WTC11 (cell line): ENCODE measurements around the gene SLC9A9. TPM values are rescaled to one million over a fixed set of nuclear protein-coding genes. Genes with fewer than 3 reads are reported as not detected.

Experiments
- ATAC-seq: fragments of 200-7000 bp; cut with Tn5 transposase; 2 replicates; pipeline ENCODE4 v1.10.0; 2021; ENCODE audit warnings: mild to moderate bottlenecking, moderate library complexity
- CTCF ChIA-PET: fragments of 300-600 bp; sonication (Branson Sonifier 250); formaldehyde crosslinking; loops from one replicate; lab custom pipeline; 2021; ENCODE audit warnings: antibody characterized with exemption; lab: Charles Lee
- POLR2A ChIA-PET: fragments of 350-600 bp; sonication (Branson Sonifier 250); formaldehyde crosslinking; loops from one replicate; lab custom pipeline; 2021; ENCODE audit warnings: antibody characterized with exemption; lab: Charles Lee
- DNase-seq: peaks from one replicate; pipeline ENCODE4 v3.0.0; 2021; ENCODE audit warnings: low spot score
- H3K27ac Mint-ChIP-seq: 2 replicates; pipeline ENCODE4 v1.8.0; 2021; ENCODE audit warnings: mixed read lengths
- H3K27me3 Mint-ChIP-seq: 2 replicates; pipeline ENCODE4 v1.8.0; 2021; ENCODE audit warnings: low read depth, mild to moderate bottlenecking, moderate library complexity, mixed read lengths
- H3K36me3 Mint-ChIP-seq: 2 replicates; pipeline ENCODE4 v1.8.0; 2021; ENCODE audit warnings: mixed read lengths
- H3K4me1 Mint-ChIP-seq: 2 replicates; pipeline ENCODE4 v1.8.0; 2022; ENCODE audit warnings: mixed read lengths
- H3K4me3 Mint-ChIP-seq: 2 replicates; pipeline ENCODE4 v1.8.0; 2021; ENCODE audit warnings: mild to moderate bottlenecking, moderate library complexity, mixed read lengths
- H3K9me3 Mint-ChIP-seq: 2 replicates; pipeline ENCODE4 v1.8.0; 2021; ENCODE audit warnings: mixed read lengths
- CREM ChIP-seq: sonication (generic); formaldehyde crosslinking; IDR thresholded peaks from 2 replicates; pipeline ENCODE4 v1.8.1; 2022; ENCODE audit warnings: mild to moderate bottlenecking, missing genetic modification reagents, moderate library complexity
- ESRRA ChIP-seq: sonication (generic); formaldehyde crosslinking; IDR thresholded peaks from 2 replicates; pipeline ENCODE4 v1.8.1; 2022; ENCODE audit warnings: mild to moderate bottlenecking, missing genetic modification reagents, borderline replicate concordance
- ETV6 ChIP-seq: sonication (generic); formaldehyde crosslinking; IDR thresholded peaks from 2 replicates; pipeline ENCODE4 v1.8.1; 2022; ENCODE audit warnings: mild to moderate bottlenecking, missing genetic modification reagents
- FOXK1 ChIP-seq: sonication (generic); formaldehyde crosslinking; IDR thresholded peaks from 2 replicates; pipeline ENCODE4 v1.8.0; 2022; ENCODE audit warnings: mild to moderate bottlenecking, moderate library complexity, missing genetic modification reagents
- FOXP1 ChIP-seq: sonication (generic); formaldehyde crosslinking; IDR thresholded peaks from 2 replicates; pipeline ENCODE4 v1.8.0; 2022; ENCODE audit warnings: missing genetic modification reagents, mild to moderate bottlenecking, moderate library complexity, borderline replicate concordance
- NR1H2 ChIP-seq: sonication (generic); formaldehyde crosslinking; IDR thresholded peaks from 2 replicates; pipeline ENCODE4 v1.9.0; 2021; ENCODE audit warnings: mild to moderate bottlenecking, moderate library complexity, missing genetic modification reagents
- NR2C2 ChIP-seq: sonication (generic); formaldehyde crosslinking; IDR thresholded peaks from 2 replicates; pipeline ENCODE4 v1.8.0; 2022; ENCODE audit warnings: mild to moderate bottlenecking, missing genetic modification reagents
- RORB ChIP-seq: fragments of 250-450 bp; sonication (Bioruptor Pico); IDR thresholded peaks from 2 replicates; pipeline ENCODE4 v1.9.0; 2021; ENCODE audit warnings: mild to moderate bottlenecking
- SMAD4 ChIP-seq: sonication (generic); formaldehyde crosslinking; IDR thresholded peaks from 2 replicates; pipeline ENCODE4 v1.8.0; 2022; ENCODE audit warnings: mild to moderate bottlenecking, missing genetic modification reagents
- STAT6 ChIP-seq: sonication (generic); formaldehyde crosslinking; conservative IDR thresholded peaks from 2 replicates; pipeline ENCODE4 v1.8.1; 2023; ENCODE audit warnings: mild to moderate bottlenecking, low read depth, missing genetic modification reagents, moderate library complexity
- TEAD1 ChIP-seq: sonication (generic); formaldehyde crosslinking; IDR thresholded peaks from 2 replicates; pipeline ENCODE4 v1.8.0; 2022; ENCODE audit warnings: mild to moderate bottlenecking, missing genetic modification reagents
- TEAD4 ChIP-seq: sonication (generic); formaldehyde crosslinking; IDR thresholded peaks from 2 replicates; pipeline ENCODE4 v1.8.0; 2022; ENCODE audit warnings: mild to moderate bottlenecking, missing genetic modification reagents
- ZBTB21 ChIP-seq: sonication (generic); formaldehyde crosslinking; IDR thresholded peaks from 2 replicates; pipeline ENCODE4 v1.8.1; 2023; ENCODE audit warnings: mild to moderate bottlenecking, missing genetic modification reagents, borderline replicate concordance
- ZNF317 ChIP-seq: sonication (generic); formaldehyde crosslinking; IDR thresholded peaks from 2 replicates; pipeline ENCODE4 v1.8.1; 2023; ENCODE audit warnings: low read depth, mild to moderate bottlenecking, moderate library complexity, missing genetic modification reagents, borderline replicate concordance
- ZSCAN18 ChIP-seq: fragments of 250-450 bp; sonication (Bioruptor Pico); IDR thresholded peaks from 2 replicates; pipeline ENCODE4 v2.1.2; 2022; ENCODE audit warnings: mild to moderate bottlenecking, moderate library complexity
- total RNA-seq: library from RNA; stranded (reverse); gene quantifications from 3 replicates; pipeline ENCODE4 v1.2.3, GENCODE V29; 2021
- TF ChIP-seq, protein P1 (sequence below): fragments of 250-450 bp; sonication (Bioruptor Pico); IDR thresholded peaks from 2 replicates; pipeline ENCODE4 v1.9.0; 2021; ENCODE audit warnings: mild to moderate bottlenecking, borderline replicate concordance
- TF ChIP-seq, protein P2 (sequence below): sonication (generic); formaldehyde crosslinking; IDR thresholded peaks from 2 replicates; pipeline ENCODE4 v1.8.0; 2022; ENCODE audit warnings: mild to moderate bottlenecking, missing genetic modification reagents
- TF ChIP-seq, protein P3 (sequence below): sonication (generic); formaldehyde crosslinking; IDR thresholded peaks from 2 replicates; pipeline ENCODE4 v1.8.0; 2022; ENCODE audit warnings: mild to moderate bottlenecking, missing genetic modification reagents

The SLC9A9 gene
- total RNA-seq, 1 experiment from 2014 or later = 1.2 TPM

DNA sequence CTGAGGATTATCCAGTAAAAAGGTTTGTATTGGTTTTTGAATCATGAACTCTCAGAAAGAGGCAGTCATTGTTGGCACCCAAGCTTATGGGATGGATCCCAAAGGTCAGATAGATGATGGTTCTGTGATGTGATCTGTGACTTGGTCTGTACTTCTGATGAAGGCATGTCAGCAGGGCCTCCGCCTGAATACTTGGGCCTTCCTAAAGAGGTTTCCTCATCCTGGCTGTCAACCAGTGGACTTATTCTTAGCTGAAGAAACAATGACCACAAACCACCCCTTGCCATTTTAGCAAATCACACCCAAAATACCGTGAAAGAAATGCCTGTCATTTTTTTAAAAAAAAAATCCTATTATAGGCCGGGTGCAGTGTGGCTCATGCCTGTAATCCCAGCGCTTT, 48.2 kb upstream of the SLC9A9 start:
- POLR2A ChIA-PET = no interaction called here
- Mint-ChIP-seq H3K4me1 (peaks cover 11% of the 10 kb centered on the region), H3K36me3 (no peaks in the 10 kb centered on the region), H3K27ac (no peak overlapping the region), H3K27me3 (no peaks in the 10 kb centered on the region), H3K9me3 (no peaks in the 10 kb centered on the region), H3K4me3 (no peak overlapping the region)
- CTCF ChIA-PET = no interaction called here
- ATAC-seq (no peak), DNase-seq (no peak)
- TF ChIP-seq, protein P1, sequence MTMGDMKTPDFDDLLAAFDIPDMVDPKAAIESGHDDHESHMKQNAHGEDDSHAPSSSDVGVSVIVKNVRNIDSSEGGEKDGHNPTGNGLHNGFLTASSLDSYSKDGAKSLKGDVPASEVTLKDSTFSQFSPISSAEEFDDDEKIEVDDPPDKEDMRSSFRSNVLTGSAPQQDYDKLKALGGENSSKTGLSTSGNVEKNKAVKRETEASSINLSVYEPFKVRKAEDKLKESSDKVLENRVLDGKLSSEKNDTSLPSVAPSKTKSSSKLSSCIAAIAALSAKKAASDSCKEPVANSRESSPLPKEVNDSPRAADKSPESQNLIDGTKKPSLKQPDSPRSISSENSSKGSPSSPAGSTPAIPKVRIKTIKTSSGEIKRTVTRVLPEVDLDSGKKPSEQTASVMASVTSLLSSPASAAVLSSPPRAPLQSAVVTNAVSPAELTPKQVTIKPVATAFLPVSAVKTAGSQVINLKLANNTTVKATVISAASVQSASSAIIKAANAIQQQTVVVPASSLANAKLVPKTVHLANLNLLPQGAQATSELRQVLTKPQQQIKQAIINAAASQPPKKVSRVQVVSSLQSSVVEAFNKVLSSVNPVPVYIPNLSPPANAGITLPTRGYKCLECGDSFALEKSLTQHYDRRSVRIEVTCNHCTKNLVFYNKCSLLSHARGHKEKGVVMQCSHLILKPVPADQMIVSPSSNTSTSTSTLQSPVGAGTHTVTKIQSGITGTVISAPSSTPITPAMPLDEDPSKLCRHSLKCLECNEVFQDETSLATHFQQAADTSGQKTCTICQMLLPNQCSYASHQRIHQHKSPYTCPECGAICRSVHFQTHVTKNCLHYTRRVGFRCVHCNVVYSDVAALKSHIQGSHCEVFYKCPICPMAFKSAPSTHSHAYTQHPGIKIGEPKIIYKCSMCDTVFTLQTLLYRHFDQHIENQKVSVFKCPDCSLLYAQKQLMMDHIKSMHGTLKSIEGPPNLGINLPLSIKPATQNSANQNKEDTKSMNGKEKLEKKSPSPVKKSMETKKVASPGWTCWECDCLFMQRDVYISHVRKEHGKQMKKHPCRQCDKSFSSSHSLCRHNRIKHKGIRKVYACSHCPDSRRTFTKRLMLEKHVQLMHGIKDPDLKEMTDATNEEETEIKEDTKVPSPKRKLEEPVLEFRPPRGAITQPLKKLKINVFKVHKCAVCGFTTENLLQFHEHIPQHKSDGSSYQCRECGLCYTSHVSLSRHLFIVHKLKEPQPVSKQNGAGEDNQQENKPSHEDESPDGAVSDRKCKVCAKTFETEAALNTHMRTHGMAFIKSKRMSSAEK (CRISPR knock-in tag) = no peak
- no peak for TF ChIP-seq CREM (CRISPR knock-in tag)
- TF ChIP-seq, protein P2, sequence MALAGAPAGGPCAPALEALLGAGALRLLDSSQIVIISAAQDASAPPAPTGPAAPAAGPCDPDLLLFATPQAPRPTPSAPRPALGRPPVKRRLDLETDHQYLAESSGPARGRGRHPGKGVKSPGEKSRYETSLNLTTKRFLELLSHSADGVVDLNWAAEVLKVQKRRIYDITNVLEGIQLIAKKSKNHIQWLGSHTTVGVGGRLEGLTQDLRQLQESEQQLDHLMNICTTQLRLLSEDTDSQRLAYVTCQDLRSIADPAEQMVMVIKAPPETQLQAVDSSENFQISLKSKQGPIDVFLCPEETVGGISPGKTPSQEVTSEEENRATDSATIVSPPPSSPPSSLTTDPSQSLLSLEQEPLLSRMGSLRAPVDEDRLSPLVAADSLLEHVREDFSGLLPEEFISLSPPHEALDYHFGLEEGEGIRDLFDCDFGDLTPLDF = no peak
- no peak for TF ChIP-seq NR2C2 (CRISPR knock-in tag)
- no peak for TF ChIP-seq ZNF317 (CRISPR knock-in tag)
- TF ChIP-seq STAT6 (CRISPR knock-in tag) = no peak
- TF ChIP-seq ZSCAN18 = no peak

- Mint-ChIP-seq H3K27ac (no peak overlapping the region), H3K36me3 (no peaks in the 10 kb centered on the region), H3K27me3 (no peaks in the 10 kb centered on the region), H3K4me3 (no peak overlapping the region), H3K9me3 (no peaks in the 10 kb centered on the region), H3K4me1 (peaks cover 11% of the 10 kb centered on the region)
- ChIA-PET CTCF (interaction anchor here (0.6 to 1.5 kb wide), 5 partner anchors 29 to 1181 kb away, joined by 3 to 7 read pairs (median 3); partner anchors contain the start of gene DIPK2A), POLR2A (no interaction called here)
- TF ChIP-seq, protein P2 = no peak
- TF ChIP-seq ESRRA (CRISPR knock-in tag) (no peak), FOXK1 (CRISPR knock-in tag) (no peak), ZBTB21 (CRISPR knock-in tag) (no peak), RORB (CRISPR knock-in tag) (no peak), FOXP1 (CRISPR knock-in tag) (no peak), ETV6 (CRISPR knock-in tag) (no peak), NR1H2 (CRISPR knock-in tag) (no peak), TEAD4 (CRISPR knock-in tag) (no peak), TEAD1 (no peak), SMAD4 (CRISPR knock-in tag) (no peak)
- TF ChIP-seq, protein P3, sequence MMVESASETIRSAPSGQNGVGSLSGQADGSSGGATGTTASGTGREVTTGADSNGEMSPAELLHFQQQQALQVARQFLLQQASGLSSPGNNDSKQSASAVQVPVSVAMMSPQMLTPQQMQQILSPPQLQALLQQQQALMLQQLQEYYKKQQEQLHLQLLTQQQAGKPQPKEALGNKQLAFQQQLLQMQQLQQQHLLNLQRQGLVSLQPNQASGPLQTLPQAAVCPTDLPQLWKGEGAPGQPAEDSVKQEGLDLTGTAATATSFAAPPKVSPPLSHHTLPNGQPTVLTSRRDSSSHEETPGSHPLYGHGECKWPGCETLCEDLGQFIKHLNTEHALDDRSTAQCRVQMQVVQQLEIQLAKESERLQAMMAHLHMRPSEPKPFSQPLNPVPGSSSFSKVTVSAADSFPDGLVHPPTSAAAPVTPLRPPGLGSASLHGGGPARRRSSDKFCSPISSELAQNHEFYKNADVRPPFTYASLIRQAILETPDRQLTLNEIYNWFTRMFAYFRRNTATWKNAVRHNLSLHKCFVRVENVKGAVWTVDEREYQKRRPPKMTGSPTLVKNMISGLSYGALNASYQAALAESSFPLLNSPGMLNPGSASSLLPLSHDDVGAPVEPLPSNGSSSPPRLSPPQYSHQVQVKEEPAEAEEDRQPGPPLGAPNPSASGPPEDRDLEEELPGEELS = no peak
- ATAC-seq (no peak), DNase-seq (no peak)
Observed at GRCh38 chr3:143895805-143896204, 47.5 kb upstream of the SLC9A9 start.
